Measurements from ENCODE around the gene RXRG.
"Not testable (repeated sequence)": the region's sequence is repeated elsewhere in the genome, so short reads cannot be mapped to it uniquely, and the experiment has no call there.

RXRG gene

DNA sequence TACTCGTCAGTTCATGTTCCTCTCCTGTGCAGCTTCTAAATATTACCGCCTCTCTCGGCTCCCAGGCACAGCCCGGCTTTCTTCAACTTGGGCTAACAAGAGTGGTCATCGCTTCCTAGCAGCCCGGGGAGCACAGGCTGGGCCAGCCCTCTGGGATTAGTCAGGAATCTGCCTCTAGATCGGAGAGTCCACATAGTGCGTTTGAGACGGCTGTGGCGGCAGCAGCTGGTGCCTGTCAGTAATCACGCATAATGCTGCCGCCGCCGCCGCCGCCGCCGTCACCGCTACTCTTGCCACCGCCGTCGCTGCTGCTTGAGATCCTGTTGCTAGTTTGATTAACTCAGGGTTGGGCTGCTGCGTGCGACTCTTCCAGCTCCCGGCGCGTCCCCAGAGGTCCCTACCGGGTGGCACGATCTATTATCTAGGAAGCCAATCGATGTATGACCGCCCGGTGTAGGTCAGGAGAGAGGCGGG lies at the start of gene RXRG:
TSS of gene RXRG (minus strand) at position 230 of the 474 bp plus-strand sequence. CDS start 233 bp downstream, outside the sequence.
- DNase-seq: peak; percentile 69 to 88 (median 79)

DNA sequence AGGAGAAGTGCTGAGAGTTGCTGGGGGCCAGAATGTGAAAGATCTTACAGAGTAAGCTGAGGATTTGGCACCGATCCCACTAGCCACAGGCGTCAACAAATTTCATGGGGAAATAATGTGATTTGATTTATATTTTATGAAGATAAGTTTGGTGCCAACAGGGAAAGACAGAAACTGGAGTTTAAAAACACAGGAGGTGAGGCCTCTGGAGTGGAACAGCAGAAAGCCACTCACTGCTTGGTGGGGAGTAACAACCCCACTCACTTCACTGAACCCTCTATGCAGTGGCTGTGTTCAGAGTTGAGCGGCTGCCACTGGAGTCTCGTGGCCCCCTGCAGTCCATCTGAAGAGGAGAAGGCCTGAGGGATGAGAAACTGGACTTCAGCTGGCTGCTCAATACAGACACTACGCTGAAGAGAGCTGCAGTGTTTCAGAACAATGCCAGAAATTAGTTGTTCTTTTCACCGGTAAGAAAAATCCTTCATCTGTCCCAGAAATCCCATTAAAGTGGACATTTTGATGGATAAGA lies 48.0 kb upstream of the RXRG start:
- DNase-seq: no peak

DNA sequence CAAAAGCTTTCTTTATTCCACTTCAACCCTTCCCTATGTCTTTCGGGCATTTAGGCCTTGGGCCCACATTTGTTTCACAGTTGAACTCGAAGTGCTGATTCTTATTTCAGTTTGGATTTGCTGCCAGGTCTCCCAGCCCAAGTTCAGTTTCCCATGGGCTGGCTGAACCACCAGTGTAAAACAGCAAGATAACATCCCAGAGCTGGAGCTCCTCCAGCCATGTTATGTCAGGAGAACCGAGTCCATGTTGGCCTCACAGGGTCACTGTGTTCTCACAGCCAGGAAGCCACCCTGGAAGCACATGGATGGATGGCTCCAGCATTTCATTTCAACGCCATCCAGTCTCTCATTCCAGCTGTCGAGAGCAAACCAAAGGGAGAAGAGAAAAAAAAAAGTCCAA lies 45.2 kb upstream of the RXRG start:
- DNase-seq: no peak

DNA sequence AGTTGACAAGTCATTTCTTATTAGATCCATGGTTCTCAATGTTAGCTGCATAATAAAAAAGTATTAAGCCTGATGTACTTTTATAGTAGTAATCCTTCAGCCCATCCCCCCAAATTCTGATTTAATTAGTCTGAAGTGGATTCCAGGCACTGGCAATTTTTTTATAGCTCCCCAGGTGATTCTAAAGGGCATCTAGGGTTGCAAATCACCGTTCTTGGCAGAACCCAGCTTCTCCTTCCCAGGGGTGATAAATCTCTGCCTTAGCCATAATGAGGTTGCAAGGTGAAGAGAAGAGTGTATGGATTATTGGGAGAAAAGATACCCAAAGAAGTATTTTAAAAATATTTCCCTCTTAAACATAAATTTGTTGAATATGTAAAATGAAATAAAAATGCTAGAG lies 43.0 kb upstream of the RXRG start:
- DNase-seq: peak in 2 of 3 experiments; percentile 28 to 46

DNA sequence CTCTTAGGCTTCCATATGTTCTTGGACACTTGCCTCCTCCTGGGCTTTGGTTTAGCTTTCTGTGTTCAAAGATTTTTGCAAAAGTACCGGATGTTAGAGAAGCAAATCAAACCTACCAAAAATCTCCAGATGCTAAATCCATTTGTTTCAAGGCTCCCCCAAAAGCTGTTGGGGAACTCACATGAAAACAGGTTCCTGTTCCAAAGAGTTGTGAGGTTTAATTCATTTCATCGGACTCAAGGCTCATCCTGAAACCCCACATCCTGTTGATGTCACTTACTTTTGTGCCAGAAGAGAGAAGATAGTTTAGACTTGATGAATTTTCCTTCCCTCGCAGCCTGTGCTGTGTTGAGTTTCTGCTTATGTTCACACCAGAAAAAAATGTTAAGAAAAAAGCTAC lies 41.7 kb upstream of the RXRG start:
- DNase-seq: no peak

DNA sequence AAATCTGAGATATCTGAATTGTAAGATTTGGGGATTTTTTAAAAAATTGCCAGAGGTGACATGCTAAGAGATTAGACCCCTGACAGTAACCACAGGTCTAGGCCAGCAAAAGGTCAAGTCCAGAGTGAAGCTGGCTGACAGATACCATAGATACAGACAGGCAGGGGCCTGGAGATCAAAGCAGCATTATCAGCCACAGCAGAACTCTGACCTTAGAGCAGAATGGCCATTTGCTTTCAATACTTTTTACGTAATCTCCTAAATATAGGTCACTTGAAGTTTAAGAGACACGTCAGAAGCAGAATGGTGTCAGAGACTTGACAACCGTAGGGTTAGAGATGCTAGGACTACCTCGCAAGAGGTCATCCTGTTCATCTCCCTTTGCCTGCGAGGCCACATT lies 40.8 kb upstream of the RXRG start:
- DNase-seq: no peak

DNA sequence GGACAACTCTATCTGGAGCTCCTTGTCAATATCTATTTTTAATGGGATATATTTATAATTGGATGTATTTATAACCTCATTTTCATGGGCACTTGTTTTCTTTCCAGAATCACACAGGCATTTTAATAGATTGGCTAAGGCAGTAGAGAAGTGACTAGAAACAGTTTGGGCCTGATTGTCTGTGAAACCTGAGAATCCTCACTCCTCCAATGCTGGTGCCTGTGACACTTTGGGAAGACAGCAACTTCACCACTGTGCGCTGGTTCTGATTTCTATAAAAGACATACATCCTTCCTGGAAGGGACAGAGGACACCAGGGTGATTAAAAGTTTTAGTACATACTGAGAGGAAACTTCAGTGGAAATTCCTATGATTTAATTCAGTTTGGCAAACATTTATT lies 39.6 kb upstream of the RXRG start:
- DNase-seq: no peak

DNA sequence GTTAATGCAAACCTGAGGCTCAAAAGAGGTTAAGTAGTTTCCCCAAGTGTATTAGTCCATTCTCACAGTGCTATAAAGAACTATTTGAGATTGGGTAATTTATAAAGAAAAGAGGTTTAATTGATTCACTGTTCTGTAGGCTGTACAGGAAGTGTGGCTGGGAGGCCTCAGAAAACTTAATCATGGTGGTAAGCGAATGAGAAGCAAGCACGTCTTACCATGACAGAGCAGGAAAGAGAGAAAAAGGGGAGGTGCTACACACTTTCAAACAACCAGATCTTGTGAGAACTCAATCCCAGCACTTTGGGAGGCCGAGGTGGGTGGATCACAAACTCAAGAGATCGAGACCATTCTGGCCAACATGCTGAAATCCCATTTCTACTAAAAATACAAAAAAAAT lies 38.5 kb upstream of the RXRG start:
- DNase-seq: no peak

DNA sequence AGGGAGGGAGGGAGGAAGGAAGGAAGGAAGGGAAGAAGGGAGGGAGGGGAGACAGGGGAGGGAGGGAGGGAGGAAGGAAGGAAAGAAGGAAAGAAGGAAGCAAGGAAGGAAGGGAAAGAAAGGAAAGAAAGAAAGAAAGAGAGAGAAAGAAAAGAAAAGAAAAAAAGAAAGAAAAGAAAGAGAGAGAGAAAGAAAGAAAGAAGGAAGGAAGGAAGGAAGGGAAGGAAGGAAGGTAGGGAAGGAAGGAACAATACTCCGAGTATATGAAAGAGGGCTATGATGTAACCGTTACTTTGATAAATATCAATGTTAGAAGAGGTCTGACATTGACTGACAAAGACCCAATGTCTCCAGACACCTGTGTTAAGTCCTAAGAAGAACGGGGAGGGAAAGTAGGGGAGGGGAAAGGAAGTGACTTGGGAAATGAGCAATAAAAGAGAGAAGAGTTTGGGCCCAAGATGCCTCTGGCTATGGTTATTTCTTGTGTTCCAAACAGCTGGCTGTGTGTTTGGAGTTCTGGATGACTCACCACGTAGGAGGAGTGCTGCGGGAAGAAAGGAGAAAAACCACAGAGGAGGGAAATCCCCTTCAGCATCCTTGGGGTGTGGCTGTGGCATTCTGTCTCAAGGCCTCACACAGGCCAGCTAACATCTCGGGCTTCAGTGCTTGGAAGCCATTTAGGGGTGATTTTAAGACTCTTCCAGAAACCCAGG lies 37.0 kb upstream of the RXRG start:
- DNase-seq: no peak

DNA sequence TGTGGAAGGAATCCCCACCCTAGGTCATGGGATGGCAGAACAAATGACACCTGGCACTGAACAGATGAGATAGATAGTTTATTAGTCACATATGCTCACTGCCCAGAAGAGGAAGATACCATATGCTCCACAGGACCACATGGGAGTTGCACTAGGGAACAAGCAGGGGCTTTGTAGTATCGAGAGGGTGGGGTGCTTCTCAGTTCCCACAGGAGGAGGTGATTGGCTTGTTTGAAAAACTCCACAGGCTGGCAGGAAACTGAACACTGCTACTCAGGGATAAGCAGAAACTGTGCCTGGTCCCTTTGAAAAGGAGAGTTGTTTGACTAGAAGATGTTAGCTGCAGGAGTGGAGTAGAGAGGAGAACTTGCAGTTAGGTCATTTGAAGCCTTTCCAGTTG lies 31.9 kb upstream of the RXRG start:
- no peak for DNase-seq

DNA sequence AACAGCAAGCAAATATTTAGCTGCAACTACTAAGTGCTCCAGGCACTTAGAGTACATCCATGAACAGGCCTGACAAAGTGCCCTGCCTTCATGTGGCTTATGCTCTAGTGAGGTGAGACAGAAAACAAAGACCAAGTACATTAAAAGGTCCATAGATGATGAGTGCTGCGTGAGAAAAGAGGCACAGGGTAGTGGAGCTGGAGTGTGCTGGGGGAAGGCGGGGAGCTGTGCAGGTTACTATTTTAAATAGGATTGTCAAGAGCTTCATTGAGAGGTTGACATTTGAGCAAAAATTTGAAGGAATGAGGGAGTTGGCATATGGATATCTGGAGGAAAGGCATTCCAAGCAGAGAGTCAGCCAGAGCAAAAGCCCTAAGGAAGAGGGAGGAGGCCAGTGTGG lies 29.3 kb upstream of the RXRG start:
- DNase-seq: no peak

DNA sequence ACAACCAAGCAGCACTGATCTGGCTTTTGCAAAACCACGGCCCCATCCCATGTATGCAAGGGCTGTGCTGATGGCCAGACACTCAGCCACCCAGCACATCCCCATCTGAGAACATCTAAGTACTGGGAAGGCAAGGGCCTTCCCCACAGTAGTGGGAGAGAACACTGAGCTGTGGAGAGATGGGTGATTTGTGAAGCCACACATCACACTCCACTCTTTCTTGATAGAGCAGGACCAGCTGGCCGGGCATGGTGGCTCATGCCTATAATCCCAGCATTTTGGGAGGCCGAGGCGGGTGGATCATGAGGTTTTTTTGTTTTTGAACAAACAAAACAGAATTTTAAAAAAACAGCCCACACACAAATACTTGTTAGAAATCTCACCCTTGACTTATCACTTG lies 28.2 kb upstream of the RXRG start:
- DNase-seq: no peak

DNA sequence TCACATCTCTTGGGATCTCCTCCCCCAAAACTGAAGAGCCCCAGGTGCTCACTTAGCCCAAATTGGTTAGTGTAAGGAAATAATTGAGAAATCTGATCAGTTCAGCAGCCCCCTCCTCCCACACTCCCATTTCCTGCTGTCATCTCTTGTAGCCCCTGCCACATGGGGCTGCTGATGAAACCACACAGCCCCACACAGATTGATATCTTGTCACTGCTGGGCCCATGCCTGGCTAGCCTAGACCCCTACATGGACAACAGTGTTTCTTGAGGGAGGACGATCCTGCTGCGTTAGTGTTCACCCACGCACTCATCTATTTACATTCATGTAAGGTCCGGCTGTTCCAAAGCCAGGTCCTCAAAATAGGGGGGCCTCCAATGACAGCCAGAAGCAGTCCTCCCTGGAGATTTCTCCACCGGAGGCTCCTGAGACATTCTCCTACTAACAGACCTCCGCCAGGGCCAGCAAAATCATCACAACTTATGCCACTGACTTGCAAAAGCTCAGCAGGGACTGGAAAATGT lies 23.9 kb upstream of the RXRG start:
- DNase-seq: peak in 1 of 3 experiments; percentile 35

DNA sequence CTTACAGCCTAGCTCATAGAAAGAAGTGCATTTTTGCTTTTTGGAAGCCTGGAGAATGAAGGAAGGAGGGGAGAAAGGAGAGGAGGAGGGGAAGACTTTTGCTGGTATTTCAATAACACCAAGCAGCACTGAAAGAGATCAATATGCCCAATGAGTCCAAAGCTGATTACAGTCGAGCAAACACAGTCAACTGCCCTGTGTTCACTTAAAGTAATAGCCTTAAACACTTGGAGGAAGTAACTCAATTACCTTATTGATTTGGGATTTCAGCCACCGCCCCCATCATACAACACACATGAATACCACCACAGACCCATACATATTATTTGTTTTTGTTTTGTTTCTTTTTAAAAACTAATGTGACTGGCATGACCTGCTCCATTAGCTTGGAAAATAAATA lies 23.3 kb upstream of the RXRG start:
- DNase-seq: peak in 1 of 3 experiments; percentile 35

DNA sequence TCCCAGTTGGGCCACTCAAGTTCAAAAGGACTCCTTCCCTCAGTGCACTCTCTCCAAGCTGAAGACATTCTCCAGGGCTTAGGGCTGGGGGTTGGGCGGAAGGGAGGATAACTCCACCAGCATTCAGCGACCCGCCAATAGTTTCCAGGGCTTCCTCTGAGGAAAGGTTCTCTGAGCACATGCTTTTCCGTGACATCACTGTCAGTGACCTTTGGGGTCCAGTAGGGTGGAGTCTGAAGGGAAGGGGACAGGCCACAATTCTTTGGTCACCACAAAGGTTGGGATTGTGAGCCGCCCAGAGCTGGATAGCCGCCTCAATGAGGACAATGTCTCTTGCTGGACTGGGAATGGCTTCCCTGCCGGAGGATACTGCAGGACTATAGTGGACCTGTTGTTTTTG lies 22.8 kb upstream of the RXRG start:
- DNase-seq: no peak

DNA sequence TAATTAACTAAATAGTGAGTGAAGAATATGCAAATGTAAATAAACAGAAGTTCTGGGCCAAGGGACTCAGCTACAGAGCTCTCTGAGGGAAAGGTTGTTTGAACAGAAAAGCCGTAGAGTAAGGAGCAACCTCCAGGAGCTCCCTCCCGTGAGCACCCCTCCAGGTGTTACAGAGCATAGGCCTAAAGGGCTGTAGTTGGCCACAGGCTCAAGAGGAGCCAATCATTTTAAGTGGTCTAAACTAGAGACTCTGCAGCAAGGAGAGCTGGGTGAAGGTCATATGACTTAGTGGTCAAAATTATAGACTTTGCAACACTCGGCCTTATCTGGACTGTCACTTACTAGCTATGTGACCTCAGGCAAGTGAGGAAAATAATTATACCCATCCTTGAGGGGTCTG lies 19.1 kb upstream of the RXRG start:
- peak in 2 of 3 experiments; percentile 54 to 88 for DNase-seq

DNA sequence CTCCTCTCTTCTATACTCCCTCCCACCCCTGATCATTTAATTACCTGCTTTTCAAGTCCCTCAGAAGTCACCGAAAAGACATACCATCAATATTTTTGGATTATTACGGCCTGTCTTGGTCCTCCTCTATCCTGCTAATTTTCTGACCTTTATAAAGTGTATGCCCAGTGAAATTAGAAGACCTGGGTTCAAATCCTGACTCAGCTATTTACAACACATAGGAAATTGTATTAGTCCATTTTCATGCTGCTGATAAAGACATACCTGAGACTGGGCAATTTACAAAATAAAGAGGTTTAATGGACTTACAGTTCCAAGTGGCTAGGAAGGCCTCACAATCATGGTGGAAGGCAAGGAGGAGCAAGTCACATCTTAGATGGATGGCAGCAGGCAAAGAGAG lies 14.8 kb upstream of the RXRG start:
- not testable (repeated sequence) for DNase-seq

DNA sequence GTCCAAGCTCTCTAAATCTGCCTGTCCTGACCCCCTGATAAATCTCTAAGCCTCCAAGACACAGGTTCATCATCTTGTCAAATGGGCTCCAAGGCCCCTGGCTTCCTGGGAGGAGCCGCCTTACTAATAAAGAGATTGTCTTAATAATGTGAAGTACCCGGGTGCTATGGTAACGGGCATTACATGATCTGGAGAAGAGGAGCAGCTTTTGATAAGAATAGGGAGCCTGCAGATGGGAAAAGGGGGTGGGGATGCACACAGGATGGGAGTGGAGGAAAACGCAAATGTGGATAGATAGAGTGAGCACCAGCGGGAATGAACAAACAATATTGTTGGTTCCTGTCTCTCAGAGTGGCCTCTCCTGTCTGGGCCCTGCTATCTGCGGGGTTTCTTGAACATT lies 11.9 kb upstream of the RXRG start:
- DNase-seq: peak in 2 of 3 experiments; percentile 71 to 86

DNA sequence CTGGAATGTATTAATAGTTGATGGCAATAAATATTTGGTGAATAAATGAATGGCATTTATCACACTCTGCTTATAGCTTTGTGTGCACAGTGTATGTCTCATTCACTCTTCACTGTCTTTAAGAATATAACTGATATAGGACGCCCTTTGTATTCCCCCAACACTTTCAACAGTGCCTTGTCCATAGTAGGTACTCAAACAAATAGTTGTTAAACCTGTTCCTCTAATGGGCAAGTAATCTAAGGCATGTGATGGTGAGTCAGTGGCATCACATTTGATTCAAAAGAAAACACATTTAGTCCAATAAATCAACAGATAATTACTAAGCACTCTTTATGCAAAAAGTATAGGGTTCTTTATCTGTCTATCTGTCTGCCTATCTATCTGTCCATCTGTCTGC lies 11.2 kb upstream of the RXRG start:
- DNase-seq: peak in 2 of 3 experiments; percentile 54 to 87

DNA sequence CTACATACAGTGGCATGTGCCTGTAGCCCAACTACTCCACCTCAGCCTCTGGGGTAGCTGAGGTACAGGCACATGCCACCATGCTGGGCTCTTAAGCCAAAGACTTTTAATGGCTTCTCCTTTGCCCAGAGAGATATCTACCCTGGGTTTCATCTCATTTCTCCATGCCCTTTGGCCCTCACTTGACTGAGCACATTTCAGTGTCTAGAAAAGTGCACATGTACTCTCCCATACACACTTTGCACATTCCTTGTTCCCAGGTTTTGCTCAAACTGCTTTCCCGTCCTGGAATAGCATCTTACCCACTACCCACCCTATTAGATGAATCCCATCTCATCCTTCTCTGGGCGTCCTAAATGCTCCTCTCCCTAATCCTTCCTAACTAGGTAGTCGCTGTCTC lies 10.2 kb upstream of the RXRG start:
- DNase-seq: no peak

DNA sequence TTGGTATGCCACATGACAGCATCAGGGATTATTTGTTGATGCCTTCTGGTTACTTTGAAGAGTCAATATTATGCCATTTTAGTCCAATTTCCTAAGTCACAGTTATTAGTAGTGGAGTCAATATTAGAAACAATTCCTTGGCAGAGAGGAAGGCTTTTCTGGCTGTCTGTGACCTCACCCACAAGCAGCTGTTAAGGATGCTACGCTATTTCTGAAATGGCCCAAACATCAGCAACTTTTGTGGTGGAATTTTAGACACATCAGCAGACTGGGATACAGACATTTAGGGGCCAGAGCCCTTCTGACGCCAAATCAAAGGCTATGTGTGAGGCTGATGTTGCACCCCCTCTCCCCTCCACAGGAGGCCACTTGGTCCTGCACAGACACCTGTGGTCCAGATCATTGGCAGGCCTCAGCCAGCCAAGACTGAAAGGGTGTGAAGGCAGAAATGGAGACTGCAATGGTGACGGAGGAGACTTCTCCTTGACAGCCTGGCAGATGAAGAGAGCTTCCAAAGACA lies 9.2 kb upstream of the RXRG start:
- DNase-seq: no peak

DNA sequence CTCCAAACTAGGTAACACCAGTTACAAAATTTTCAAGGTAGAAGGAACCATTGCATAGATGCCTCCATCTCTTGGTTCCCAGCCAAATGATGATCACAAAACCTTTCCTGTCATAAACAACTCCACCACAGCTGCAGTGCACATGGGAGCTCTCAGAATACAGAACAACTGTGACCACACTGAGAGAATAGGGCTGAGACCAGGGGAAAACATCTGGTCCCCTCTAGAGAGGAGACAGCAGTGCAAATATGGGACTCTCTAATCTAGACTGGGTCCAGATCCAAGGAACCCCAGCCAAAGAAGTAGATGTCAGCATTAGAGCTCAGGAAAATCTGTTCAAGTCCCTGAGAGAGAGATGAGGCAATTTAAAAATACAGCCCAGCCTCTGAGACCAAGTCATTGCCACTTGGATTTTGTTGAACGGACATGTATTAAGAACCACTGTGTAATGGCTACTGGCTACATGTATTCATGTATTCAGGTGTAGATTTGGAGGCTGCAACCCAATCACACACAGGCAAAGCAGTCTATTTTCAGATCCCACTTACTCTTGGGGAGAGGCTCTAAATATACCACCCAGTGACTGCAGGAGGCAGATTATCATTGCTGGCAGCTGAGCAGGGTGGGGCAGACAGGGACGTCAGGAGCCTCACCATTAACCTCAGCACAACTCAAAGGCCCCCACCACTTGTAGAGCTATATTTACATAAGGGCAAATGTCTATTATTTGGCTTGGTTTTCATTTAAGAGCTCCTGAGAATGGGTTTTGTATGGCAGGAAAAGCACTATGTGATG lies 7.6 kb upstream of the RXRG start:
- DNase-seq: peak in 1 of 3 experiments; percentile 46

DNA sequence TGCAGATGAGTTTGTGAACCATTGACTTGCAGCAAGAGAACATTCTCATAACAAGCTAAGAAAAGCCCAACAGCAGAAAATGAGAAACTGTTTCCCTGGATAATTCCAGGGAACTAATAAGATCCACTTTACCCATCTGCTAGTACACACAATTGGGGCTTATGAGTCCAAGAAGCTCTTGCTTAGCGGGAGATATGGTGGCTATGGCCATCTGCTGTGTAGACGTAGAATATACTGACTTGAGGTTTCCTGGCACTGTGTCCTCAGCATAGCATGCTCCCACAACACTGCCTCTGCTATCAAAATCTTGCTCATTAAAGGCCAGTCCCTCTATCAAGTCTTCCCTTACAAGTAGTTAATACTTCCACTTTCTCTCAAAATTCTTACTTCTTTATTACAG lies 6.8 kb upstream of the RXRG start:
- DNase-seq: no peak

DNA sequence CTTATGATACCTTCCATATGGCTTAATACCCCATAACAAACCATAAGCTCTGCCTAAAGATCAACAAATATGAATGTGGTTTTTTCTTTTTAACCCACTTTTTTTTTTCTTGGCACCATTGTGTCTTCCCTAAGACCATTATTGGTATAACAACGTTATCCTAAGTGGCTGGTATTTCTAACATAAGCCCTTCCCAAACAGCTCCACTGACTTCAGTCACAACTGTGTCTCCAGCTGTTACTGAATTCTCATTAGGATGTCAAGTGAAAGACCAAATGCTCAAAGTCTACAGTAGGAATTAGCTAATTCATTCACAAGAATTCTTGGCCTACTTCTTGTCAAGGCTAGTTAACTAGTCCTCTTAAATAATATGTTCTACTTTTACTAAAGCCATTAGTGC lies 4.2 kb upstream of the RXRG start:
- DNase-seq: no peak
